SW480 (cell line): ENCODE data around the gene CYP27A1.
"Not testable (repeated sequence)": the region's sequence is repeated elsewhere in the genome, so short reads cannot be mapped to it uniquely, and the experiment has no call there.

ENCODE experiments used
- DNase-seq: peaks from one replicate; pipeline ENCODE4 v3.0.0-alpha.2; 2016; ENCODE audit warnings: low spot score

CYP27A1 gene

GRCh38 chr2:218781691-218782527 is at the start of gene CYP27A1:
CYP27A1 (plus strand) TSS chr2:218782147; CDS start chr2:218782183, 36 bp downstream.
- peak; percentile 15 for DNase-seq

- DNase-seq = no peak
These were observed 49.2 kb upstream of the CYP27A1 start for GRCh38 chr2:218732761-218733158.

GRCh38 chr2:218733171-218734021 is 48.6 kb upstream of the CYP27A1 start:
- no peak for DNase-seq

- no peak for DNase-seq
These were observed 47.6 kb upstream of the CYP27A1 start for GRCh38 chr2:218734190-218734975.

- DNase-seq = no peak
These were observed 45.4 kb upstream of the CYP27A1 start for GRCh38 chr2:218736531-218736930.

- no peak for DNase-seq
These were observed 38.9 kb upstream of the CYP27A1 start for GRCh38 chr2:218743068-218743467.

- DNase-seq = no peak
These were observed 37.3 kb upstream of the CYP27A1 start for GRCh38 chr2:218744615-218745014.

GRCh38 chr2:218745160-218745558 is 36.8 kb upstream of the CYP27A1 start:
- no peak for DNase-seq

GRCh38 chr2:218745559-218746469 is 36.1 kb upstream of the CYP27A1 start:
- DNase-seq = no peak

GRCh38 chr2:218746470-218746795 is 35.5 kb upstream of the CYP27A1 start:
- no peak for DNase-seq

GRCh38 chr2:218746960-218747359 is 35.0 kb upstream of the CYP27A1 start:
- no peak for DNase-seq

- DNase-seq = peak; percentile 33
These were observed 33.1 kb upstream of the CYP27A1 start for GRCh38 chr2:218748741-218749441.

- DNase-seq = no peak
These were observed 27.7 kb upstream of the CYP27A1 start for GRCh38 chr2:218754201-218754600.

- DNase-seq = no peak
These were observed 27.2 kb upstream of the CYP27A1 start for GRCh38 chr2:218754781-218755180.

GRCh38 chr2:218755198-218755566 is 26.8 kb upstream of the CYP27A1 start:
- DNase-seq = no peak

- DNase-seq = no peak
These were observed 26.2 kb upstream of the CYP27A1 start for GRCh38 chr2:218755567-218756404.

- DNase-seq = no peak
These were observed 25.2 kb upstream of the CYP27A1 start for GRCh38 chr2:218756599-218757377.

- no peak for DNase-seq
These were observed 20.2 kb upstream of the CYP27A1 start for GRCh38 chr2:218761795-218762194.

- DNase-seq = not testable (repeated sequence)
These were observed 9.2 kb upstream of the CYP27A1 start for GRCh38 chr2:218772759-218773158.
